Stomach (tissue), 9 donors: ENCODE measurements around the gene NRIP1. TPM values are rescaled to one million over a fixed set of nuclear protein-coding genes. Genes with fewer than 3 reads are reported as not detected.

Source experiments
- DNase-seq, 2 donors: peaks; one replicate each; pipeline versions ENCODE4 v3.0.0 to v3.0.0-alpha.2; 2013 to 2019
- H3K27ac ChIP-seq, 5 donors: fragments of 200-600 bp in 4 of 5; sonication (generic) in 4 of 5; one replicate each; pipeline ENCODE4 v1.5.1; 2013 to 2019; ENCODE audit warnings: mild to moderate bottlenecking in 1 of 5, moderate library complexity in 1 of 5
- H3K27me3 ChIP-seq, 3 donors: fragments of 200-600 bp; sonication (generic); one replicate each; pipeline ENCODE4 v1.5.1; 2017 to 2019; ENCODE audit warnings: mixed run types in 1 of 3
- H3K36me3 ChIP-seq, 4 donors: fragments of 200-600 bp; sonication (generic); 1 replicate in 3 of 4; 2 replicates in 1 of 4; pipeline ENCODE4 v1.5.1; 2016 to 2019
- H3K4me1 ChIP-seq, 4 donors: fragments of 200-600 bp; sonication (generic); one replicate each; pipeline ENCODE4 v1.5.1; 2016 to 2019
- H3K4me3 ChIP-seq, 4 donors: fragments of 200-600 bp; sonication (generic) in 3 of 4; one replicate each; pipeline ENCODE4 v1.5.1; 2016 to 2019; ENCODE audit warnings: mild to moderate bottlenecking in 1 of 4
- H3K9me3 ChIP-seq, 4 donors: fragments of 200-600 bp; sonication (generic); one replicate each; pipeline ENCODE4 v1.5.1; 2016 to 2019
- EP300 ChIP-seq: sonication (generic); formaldehyde crosslinking; IDR thresholded peaks from one replicate; pipeline ENCODE4 v1.6.1; 2017; ENCODE audit warnings: antibody characterized with exemption
- POLR2A ChIP-seq, 4 donors: fragments of 450-650 bp; IDR thresholded peaks; one replicate each; pipeline ENCODE4 v1.6.1; 2016; ENCODE audit warnings: antibody characterized with exemption in 4 of 4, control low read depth in 2 of 4, mild to moderate bottlenecking in 1 of 4, moderate library complexity in 1 of 4
- POLR2AphosphoS5 ChIP-seq, 3 donors: sonication (generic); formaldehyde crosslinking; IDR thresholded peaks; one replicate each; pipeline ENCODE4 v1.6.1; 2016; ENCODE audit warnings: antibody characterized with exemption in 3 of 3
- WGBS, 5 donors: extraction: QIAGEN DNeasy Blood & Tissue Kit in 3 of 5; methylation state at CpG; one replicate each; pipeline versions ENCODE4 v1.1.5 to v1.1.7; 2013 to 2018; 5-methylcytosine and 5-hydroxymethylcytosine counted together
- intact Hi-C: fragments of 100-400 bp; cut with DNase I; formaldehyde crosslinking; loops from one replicate; pipeline ENCODE4 v1.15.1; 2023; ENCODE audit warnings: low total_unique reads
- polyA plus RNA-seq, 3 donors: library from polyadenylated mRNA; stranded (reverse); fragments of 200-250 nt; gene quantifications; one replicate each; pipeline ENCODE4 v1.2.3, GENCODE V29; 2013
- total RNA-seq, 5 donors: library from RNA; depleted of rRNA; stranded (reverse); fragments of >200 nt; gene quantifications; one replicate each; pipeline versions ENCODE4 v1.1.0 to v1.2.3, GENCODE V29; 2014 to 2016
- TF ChIP-seq, protein P1 (sequence below), 7 experiments: fragments of 450-650 bp in 4 of 7; fragments of 200-600 bp in 3 of 7; sonication (generic) in 3 of 7; IDR thresholded peaks; one replicate each; pipeline ENCODE4 v1.5.1; 2016 to 2019; ENCODE audit warnings: antibody characterized with exemption in 7 of 7, control low read depth in 2 of 7, mild to moderate bottlenecking in 1 of 7
- donor health status: healthy with polysubstance abuse.
- donor health status: Bipolar disorder and iron deficiency.
- donor health status: healthy.

NRIP1 gene
- total and polyA plus RNA-seq, 8 donors: 3.7 to 60.4 (median 17.4) TPM

GRCh38 chr21:15060543-15061175 lies 4.1 kb downstream of the NRIP1 start:
- Histone ChIP-seq H3K27ac (peak overlapping the region in 2 of 5 donors; percentile 1 to 72), H3K27me3 (no peaks in the 10 kb centered on the region), H3K9me3 (no peaks in the 10 kb centered on the region), H3K4me1 (peaks cover 34 to 77% (median 58%) of the 10 kb centered on the region in 4 donors), H3K36me3 (no peaks in the 10 kb centered on the region), H3K4me3 (no peak overlapping the region)
- TF ChIP-seq, protein P1, sequence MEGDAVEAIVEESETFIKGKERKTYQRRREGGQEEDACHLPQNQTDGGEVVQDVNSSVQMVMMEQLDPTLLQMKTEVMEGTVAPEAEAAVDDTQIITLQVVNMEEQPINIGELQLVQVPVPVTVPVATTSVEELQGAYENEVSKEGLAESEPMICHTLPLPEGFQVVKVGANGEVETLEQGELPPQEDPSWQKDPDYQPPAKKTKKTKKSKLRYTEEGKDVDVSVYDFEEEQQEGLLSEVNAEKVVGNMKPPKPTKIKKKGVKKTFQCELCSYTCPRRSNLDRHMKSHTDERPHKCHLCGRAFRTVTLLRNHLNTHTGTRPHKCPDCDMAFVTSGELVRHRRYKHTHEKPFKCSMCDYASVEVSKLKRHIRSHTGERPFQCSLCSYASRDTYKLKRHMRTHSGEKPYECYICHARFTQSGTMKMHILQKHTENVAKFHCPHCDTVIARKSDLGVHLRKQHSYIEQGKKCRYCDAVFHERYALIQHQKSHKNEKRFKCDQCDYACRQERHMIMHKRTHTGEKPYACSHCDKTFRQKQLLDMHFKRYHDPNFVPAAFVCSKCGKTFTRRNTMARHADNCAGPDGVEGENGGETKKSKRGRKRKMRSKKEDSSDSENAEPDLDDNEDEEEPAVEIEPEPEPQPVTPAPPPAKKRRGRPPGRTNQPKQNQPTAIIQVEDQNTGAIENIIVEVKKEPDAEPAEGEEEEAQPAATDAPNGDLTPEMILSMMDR (IDR thresholded peaks at IDR 0.05): no peak
- TF ChIP-seq EP300 (no peak), POLR2A (IDR thresholded peaks at IDR 0.05) (no peak), POLR2AphosphoS5 (IDR thresholded peaks at IDR 0.05) (no peak)
- DNase-seq: no peak
- WGBS, 5 donors: 41 to 60% (median 57%) methylated on average over 2 of the region's 2 CpGs
- intact Hi-C loops: loop anchor here (5.0 kb wide), 1 partner anchor 422 kb away; no protein-coding TSS in a partner anchor

DNA sequence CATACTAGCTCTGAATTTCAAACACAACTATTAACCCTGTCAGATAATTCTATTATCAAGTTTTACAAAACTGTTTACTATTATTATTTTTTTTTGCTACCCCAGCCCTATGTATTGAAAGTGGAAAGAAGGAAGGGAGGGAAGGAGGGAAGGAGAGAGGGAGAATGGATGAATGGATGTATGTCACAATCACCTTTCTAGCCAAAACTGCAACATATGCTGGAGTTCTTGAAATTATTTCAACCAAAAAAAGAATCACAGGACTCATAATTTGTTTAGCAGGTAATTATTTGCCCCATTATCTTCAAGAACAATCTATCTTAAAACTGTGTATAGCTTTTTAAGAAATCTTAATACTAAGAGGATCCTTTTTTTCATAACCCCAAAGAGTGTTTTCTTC lies 5.4 kb downstream of the NRIP1 start:
- H3K27me3 ChIP-seq: no peaks in the 10 kb centered on the region
- H3K27ac ChIP-seq: peak overlapping the region in 3 of 5 donors; percentile 43 to 72 (median 43)

DNA sequence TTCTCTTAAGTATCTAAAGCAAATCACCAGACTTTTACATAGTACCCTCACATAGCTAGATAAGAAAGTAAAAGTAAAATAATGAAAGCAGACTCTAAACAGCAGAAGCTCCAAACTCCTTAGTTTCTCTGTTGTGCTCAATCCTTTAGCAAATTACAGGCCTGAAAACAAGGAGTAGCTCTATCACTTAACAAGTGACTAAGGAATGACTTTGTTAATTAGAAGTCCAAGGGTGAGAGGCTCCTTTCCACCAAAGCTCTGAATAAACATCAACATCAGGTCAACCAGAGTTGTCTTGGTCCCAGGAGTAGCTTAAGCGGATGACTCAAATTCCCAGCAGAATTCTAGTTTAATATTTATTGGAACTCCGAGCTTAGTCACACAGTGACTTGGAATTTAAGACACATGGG lies 5.9 kb downstream of the NRIP1 start:
- no peaks in the 10 kb centered on the region for H3K36me3 ChIP-seq
- H3K9me3 ChIP-seq: no peaks in the 10 kb centered on the region
- peak overlapping the region in 1 of 4 donors; percentile 24 for H3K4me3 ChIP-seq
- H3K4me1 ChIP-seq: peaks cover 34 to 94% (median 67%) of the 10 kb centered on the region in 4 donors
- WGBS, 5 donors: 40 to 56% (median 52%) methylated on average over 2 of the region's 2 CpGs
- peak overlapping the region in 3 of 5 donors; percentile 43 to 72 (median 43) for H3K27ac ChIP-seq
- intact Hi-C loops: no loop called here
- TF ChIP-seq EP300 (no peak), POLR2AphosphoS5 (IDR thresholded peaks at IDR 0.05) (peak in 1 of 3 donors; percentile 60), POLR2A (IDR thresholded peaks at IDR 0.05) (no peak)
- TF ChIP-seq, protein P1 (IDR thresholded peaks at IDR 0.05): no peak
- DNase-seq: no peak
- H3K27me3 ChIP-seq: no peaks in the 10 kb centered on the region

More for the DNA sequence above, 5.4 kb downstream of the NRIP1 start:
- intact Hi-C loops: no loop called here
- no peak for DNase-seq
- Histone ChIP-seq H3K9me3 (no peaks in the 10 kb centered on the region), H3K4me3 (no peak overlapping the region), H3K4me1 (peaks cover 34 to 89% (median 64%) of the 10 kb centered on the region in 4 donors), H3K36me3 (no peaks in the 10 kb centered on the region)
- TF ChIP-seq, protein P1 (IDR thresholded peaks at IDR 0.05): no peak
- TF ChIP-seq POLR2AphosphoS5 (IDR thresholded peaks at IDR 0.05): no peak
- TF ChIP-seq EP300: no peak
- TF ChIP-seq POLR2A (IDR thresholded peaks at IDR 0.05): no peak

GRCh38 chr21:15057285-15057684 lies 7.5 kb downstream of the NRIP1 start:
- no peak overlapping the region for H3K4me3 ChIP-seq

More at GRCh38 chr21:15057285-15057684, 7.5 kb downstream of the NRIP1 start:
- peak in 1 of 2 donors; percentile 29 for DNase-seq
- no peaks in the 10 kb centered on the region for H3K27me3 ChIP-seq
- H3K27ac ChIP-seq: peak overlapping the region in 2 of 5 donors; percentile 43 to 72
- no peaks in the 10 kb centered on the region for H3K36me3 ChIP-seq
- no peaks in the 10 kb centered on the region for H3K9me3 ChIP-seq
- no peak for TF ChIP-seq EP300
- no peak for TF ChIP-seq POLR2A (IDR thresholded peaks at IDR 0.05)
- TF ChIP-seq POLR2AphosphoS5 (IDR thresholded peaks at IDR 0.05): no peak
- TF ChIP-seq, protein P1 (IDR thresholded peaks at IDR 0.05): no peak
- intact Hi-C loops: no loop called here
- WGBS, 5 donors: 42 to 56% (median 54%) methylated on average over 6 of the region's 6 CpGs
- H3K4me1 ChIP-seq: peaks cover 29 to 99% (median 64%) of the 10 kb centered on the region in 4 donors
